Measurements from ENCODE around the gene ZNF414. TPM values are rescaled to one million over a fixed set of nuclear protein-coding genes. Genes with fewer than 3 reads are reported as not detected.

ZNF414 gene
- total and polyA plus RNA-seq, 2 of the 4 experiments (the other 2 are of a cell fraction) = 3.2 to 14.2 TPM

DNA sequence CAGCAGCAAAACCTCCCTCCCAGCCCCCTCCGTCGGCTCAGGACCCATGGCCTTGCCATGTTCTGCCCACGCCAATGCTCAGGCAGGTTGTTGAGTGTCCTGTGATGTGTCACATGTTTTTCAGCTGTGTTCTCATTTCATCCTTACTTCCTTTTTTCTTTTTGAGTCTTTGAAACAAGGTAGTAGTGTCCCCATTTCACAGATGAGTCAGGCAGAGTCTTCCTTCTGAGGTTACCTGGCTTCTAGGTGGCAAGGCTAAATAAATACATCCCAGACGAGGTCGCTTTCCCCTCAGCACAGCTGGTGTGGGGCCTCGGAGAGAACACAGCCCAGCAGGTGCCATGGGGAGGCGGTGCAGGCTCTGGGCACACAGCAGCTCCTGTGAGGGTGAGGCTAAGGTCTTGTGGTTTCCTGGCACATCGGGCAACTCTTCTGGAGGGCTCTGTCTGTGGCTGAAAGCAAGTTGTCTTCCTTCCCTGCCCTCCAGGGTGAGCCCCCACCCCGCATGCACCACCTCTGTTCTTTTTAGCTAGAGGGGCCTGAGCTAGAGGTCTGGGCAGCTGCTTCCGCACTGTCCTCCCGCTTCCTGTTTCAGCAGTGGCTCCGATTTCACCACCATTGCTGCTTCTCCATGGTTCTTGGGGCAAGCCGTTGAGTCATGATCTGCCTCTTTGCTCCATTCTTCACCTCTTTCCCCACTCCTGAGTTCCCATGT, 26.7 kb downstream of the ZNF414 start:
- no peak overlapping the region for H2AFZ ChIP-seq (replicated peaks; ENCODE audit: low read length, poor library complexity)
- ChIA-PET CTCF (no interaction called here), POLR2A (ENCODE audit: unreplicated experiment) (no interaction called here)
- no peak overlapping the region for H3K18ac ChIP-seq (ENCODE audit: low read depth, low read length)
- dilution Hi-C loops (cut with HindIII; ENCODE audit: low sequenced_read_pairs, unreplicated experiment) = no loop called here
- no peak overlapping the region for H2BK15ac ChIP-seq (ENCODE audit: low read depth, low read length)
- no peak overlapping the region for H3K4me3 ChIP-seq (ENCODE audit: insufficient read depth, low read depth, low read length)
- H3K14ac ChIP-seq (replicated peaks; ENCODE audit: low read depth, low read length) = no peak overlapping the region
- H3K79me1 ChIP-seq (ENCODE audit: low read depth in 1 of 2, low read length in 2 of 2) = peaks cover 8 to 60% of the 10 kb centered on the region in 2 experiments
- H4K8ac ChIP-seq (ENCODE audit: low read depth in 2 of 2, low read length in 2 of 2) = no peak overlapping the region
- no peak overlapping the region for H3K27ac ChIP-seq (ENCODE audit: insufficient read depth, low read length)
- no peaks in the 10 kb centered on the region for H3K27me3 ChIP-seq (ENCODE audit: control insufficient read depth, insufficient read depth, low read length)
- H2BK5ac ChIP-seq (ENCODE audit: low read depth, low read length, poor library complexity, severe bottlenecking) = no peak overlapping the region
- no peak overlapping the region for H2AK9ac ChIP-seq (replicated peaks; ENCODE audit: low read depth, low read length, poor library complexity)
- intact Hi-C loops (cut with micrococcal nuclease) = no loop called here
- TF ChIP-seq BHLHE40 (IDR thresholded peaks at IDR 0.05; ENCODE audit: low read depth, low read length) = no peak
- H3K9me1 ChIP-seq (ENCODE audit: insufficient read depth, low read length) = peaks cover 4% of the 10 kb centered on the region; the same call in 1 of the 2 replicates
- no peak overlapping the region for H2BK20ac ChIP-seq (ENCODE audit: low read depth, low read length)
- H3K4ac ChIP-seq (ENCODE audit: low read depth, low read length) = no peak overlapping the region
- no peak overlapping the region for H2BK120ac ChIP-seq (ENCODE audit: low read depth, low read length)
- 100% methylated on average over 2 of the region's 13 CpGs; no CpG with 5 or more reads in 1 of the 2 experiments for WGBS, 2 experiments (ENCODE audit: extremely low coverage in 2 of 2, insufficient read length in 1 of 2)
- in situ Hi-C loops (cut with MboI; ENCODE audit: low sequenced_read_pairs) = no loop called here
- no peak overlapping the region for H2AK5ac ChIP-seq (ENCODE audit: low read depth, low read length)
- no peak overlapping the region for H4K5ac ChIP-seq (ENCODE audit: low read depth, low read length)
- H3K9ac ChIP-seq (ENCODE audit: low read depth, low read length) = no peak overlapping the region
- H3K4me2 ChIP-seq (ENCODE audit: low read depth, low read length) = no peak overlapping the region
- DNase-seq = no peak
- ATAC-seq (ENCODE audit: low read depth) = no peak
- no peaks in the 10 kb centered on the region for H3K9me3 ChIP-seq (ENCODE audit: control insufficient read depth, insufficient read depth, low read length)
- no peaks in the 10 kb centered on the region for H3K4me1 ChIP-seq (ENCODE audit: control insufficient read depth, insufficient read depth, low read length)
- H4K91ac ChIP-seq (ENCODE audit: insufficient read depth, low read depth, low read length) = no peak overlapping the region
- peaks cover 74% of the 10 kb centered on the region for H3K36me3 ChIP-seq (ENCODE audit: control insufficient read depth, insufficient read depth, low read length)
- peaks cover 48% of the 10 kb centered on the region for H4K20me1 ChIP-seq (ENCODE audit: insufficient read depth, low read length)
- no peak overlapping the region for H3K23ac ChIP-seq (ENCODE audit: low read depth, low read length)
- no peak overlapping the region for H3K56ac ChIP-seq (ENCODE audit: extremely low read depth, insufficient read depth, low read length)
- BruUV-seq (replicated peaks) = no TSS peak

All from IMR-90 (cell line).